ENCODE measurements around the gene ADAMTS16.

ADAMTS16 gene

GRCh38 chr5:5342784-5343183 is 202.7 kb downstream of the ADAMTS16 start:
- no peak for DNase-seq (ENCODE audit: low read depth, low spot score)

GRCh38 chr5:5343568-5343967 is 203.4 kb downstream of the ADAMTS16 start:
- no peak for DNase-seq (ENCODE audit: low read depth, low spot score)

- no peak for DNase-seq (ENCODE audit: low read depth, low spot score)
Measured at GRCh38 chr5:5344051-5344571, 204.0 kb downstream of the ADAMTS16 start.

GRCh38 chr5:5344606-5345005 is 204.5 kb downstream of the ADAMTS16 start:
- DNase-seq (ENCODE audit: low read depth, low spot score) = no peak

GRCh38 chr5:5347442-5347841 is 207.3 kb downstream of the ADAMTS16 start:
- no peak for DNase-seq (ENCODE audit: low read depth, low spot score)

- no peak for DNase-seq (ENCODE audit: low read depth, low spot score)
Measured at GRCh38 chr5:5348135-5348534, 208.0 kb downstream of the ADAMTS16 start.

- DNase-seq (ENCODE audit: low read depth, low spot score) = no peak
Measured at GRCh38 chr5:5348576-5348975, 208.4 kb downstream of the ADAMTS16 start.

- no peak for DNase-seq (ENCODE audit: low read depth, low spot score)
Measured at GRCh38 chr5:5350101-5350500, 210.0 kb downstream of the ADAMTS16 start.

GRCh38 chr5:5351288-5351979 is 211.3 kb downstream of the ADAMTS16 start:
- no peak for DNase-seq (ENCODE audit: low read depth, low spot score)

- DNase-seq (ENCODE audit: low read depth, low spot score) = no peak
Measured at GRCh38 chr5:5352675-5353074, 212.5 kb downstream of the ADAMTS16 start.

- no peak for DNase-seq (ENCODE audit: low read depth, low spot score)
Measured at GRCh38 chr5:5353681-5354080, 213.6 kb downstream of the ADAMTS16 start.

- no peak for DNase-seq (ENCODE audit: low read depth, low spot score)
Measured at GRCh38 chr5:5356765-5357164, 216.6 kb downstream of the ADAMTS16 start.

- DNase-seq (ENCODE audit: low read depth, low spot score) = no peak
Measured at GRCh38 chr5:5359618-5360017, 219.5 kb downstream of the ADAMTS16 start.

GRCh38 chr5:5360363-5360940 is 220.3 kb downstream of the ADAMTS16 start:
- no peak for DNase-seq (ENCODE audit: low read depth, low spot score)

- no peak for DNase-seq (ENCODE audit: low read depth, low spot score)
Measured at GRCh38 chr5:5360941-5361520, 220.9 kb downstream of the ADAMTS16 start.

GRCh38 chr5:5363045-5363444 is 222.9 kb downstream of the ADAMTS16 start:
- no peak for DNase-seq (ENCODE audit: low read depth, low spot score)

GRCh38 chr5:5364932-5365331 is 224.8 kb downstream of the ADAMTS16 start:
- DNase-seq (ENCODE audit: low read depth, low spot score) = no peak

GRCh38 chr5:5367739-5368138 is 227.6 kb downstream of the ADAMTS16 start:
- no peak for DNase-seq (ENCODE audit: low read depth, low spot score)

GRCh38 chr5:5369051-5369605 is 229.0 kb downstream of the ADAMTS16 start:
- DNase-seq (ENCODE audit: low read depth, low spot score) = no peak

Data from smooth muscle cell of the brain vasculature (primary cell).